C4-2B (cell line): ENCODE data around the gene LGR6.
"Not testable (repeated sequence)": the region's sequence is repeated elsewhere in the genome, so short reads cannot be mapped to it uniquely, and the experiment has no call there.

Source experiments
- H3K27ac ChIP-seq: fragments of 450-650 bp; 2 replicates; pipeline ENCODE4 v1.5.1; 2017
- ZFX ChIP-seq: fragments of 450-650 bp; IDR thresholded peaks from 2 replicates; pipeline ENCODE4 v1.6.1; 2017
- TF ChIP-seq, protein P1 (sequence below): fragments of 450-650 bp; conservative IDR thresholded peaks from 2 replicates; pipeline ENCODE4 v1.5.1; 2017; ENCODE audit warnings: mild to moderate bottlenecking

Gene LGR6

DNA sequence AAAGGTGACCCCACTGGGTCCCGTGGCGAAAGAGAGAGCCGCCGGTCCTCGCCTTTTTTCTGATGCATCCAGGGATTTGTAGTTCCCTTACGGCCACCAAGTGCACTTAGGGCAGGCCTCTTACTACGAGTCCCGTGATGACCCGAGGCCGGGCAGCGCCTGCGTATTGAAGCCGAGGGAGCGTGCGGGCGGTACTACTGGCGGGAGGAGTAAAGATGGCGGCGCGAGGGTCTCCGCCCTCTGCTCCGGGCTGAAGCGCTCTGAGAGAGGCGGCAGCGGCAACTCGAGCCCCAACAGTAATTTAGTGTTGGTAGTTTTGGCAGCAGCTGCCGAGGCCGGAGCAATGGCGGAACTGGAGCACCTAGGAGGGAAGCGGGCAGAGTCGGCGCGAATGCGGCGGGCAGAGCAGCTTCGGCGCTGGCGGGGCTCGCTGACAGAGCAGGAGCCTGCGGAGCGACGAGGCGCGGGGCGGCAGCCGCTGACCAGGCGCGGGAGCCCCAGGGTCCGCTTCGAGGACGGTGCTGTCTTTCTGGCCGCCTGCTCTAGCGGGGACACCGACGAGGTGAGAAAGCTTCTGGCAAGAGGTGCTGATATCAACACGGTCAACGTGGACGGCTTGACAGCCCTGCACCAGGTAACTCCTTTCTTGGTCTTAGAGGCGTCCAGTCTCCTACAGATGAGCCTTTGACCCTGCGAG is 155.1 kb downstream of the LGR6 start, which contains the start of gene PPP1R12B:
Gene PPP1R12B, plus strand, starts transcription at position 191 of the 697 bp plus-strand sequence. Its CDS starts 153 bp downstream, at position 344.
- peak within 1 kb of the TSS; percentile 81 for H3K27ac ChIP-seq
- TF ChIP-seq, protein P1, sequence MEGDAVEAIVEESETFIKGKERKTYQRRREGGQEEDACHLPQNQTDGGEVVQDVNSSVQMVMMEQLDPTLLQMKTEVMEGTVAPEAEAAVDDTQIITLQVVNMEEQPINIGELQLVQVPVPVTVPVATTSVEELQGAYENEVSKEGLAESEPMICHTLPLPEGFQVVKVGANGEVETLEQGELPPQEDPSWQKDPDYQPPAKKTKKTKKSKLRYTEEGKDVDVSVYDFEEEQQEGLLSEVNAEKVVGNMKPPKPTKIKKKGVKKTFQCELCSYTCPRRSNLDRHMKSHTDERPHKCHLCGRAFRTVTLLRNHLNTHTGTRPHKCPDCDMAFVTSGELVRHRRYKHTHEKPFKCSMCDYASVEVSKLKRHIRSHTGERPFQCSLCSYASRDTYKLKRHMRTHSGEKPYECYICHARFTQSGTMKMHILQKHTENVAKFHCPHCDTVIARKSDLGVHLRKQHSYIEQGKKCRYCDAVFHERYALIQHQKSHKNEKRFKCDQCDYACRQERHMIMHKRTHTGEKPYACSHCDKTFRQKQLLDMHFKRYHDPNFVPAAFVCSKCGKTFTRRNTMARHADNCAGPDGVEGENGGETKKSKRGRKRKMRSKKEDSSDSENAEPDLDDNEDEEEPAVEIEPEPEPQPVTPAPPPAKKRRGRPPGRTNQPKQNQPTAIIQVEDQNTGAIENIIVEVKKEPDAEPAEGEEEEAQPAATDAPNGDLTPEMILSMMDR = no peak
- TF ChIP-seq ZFX = no peak

DNA sequence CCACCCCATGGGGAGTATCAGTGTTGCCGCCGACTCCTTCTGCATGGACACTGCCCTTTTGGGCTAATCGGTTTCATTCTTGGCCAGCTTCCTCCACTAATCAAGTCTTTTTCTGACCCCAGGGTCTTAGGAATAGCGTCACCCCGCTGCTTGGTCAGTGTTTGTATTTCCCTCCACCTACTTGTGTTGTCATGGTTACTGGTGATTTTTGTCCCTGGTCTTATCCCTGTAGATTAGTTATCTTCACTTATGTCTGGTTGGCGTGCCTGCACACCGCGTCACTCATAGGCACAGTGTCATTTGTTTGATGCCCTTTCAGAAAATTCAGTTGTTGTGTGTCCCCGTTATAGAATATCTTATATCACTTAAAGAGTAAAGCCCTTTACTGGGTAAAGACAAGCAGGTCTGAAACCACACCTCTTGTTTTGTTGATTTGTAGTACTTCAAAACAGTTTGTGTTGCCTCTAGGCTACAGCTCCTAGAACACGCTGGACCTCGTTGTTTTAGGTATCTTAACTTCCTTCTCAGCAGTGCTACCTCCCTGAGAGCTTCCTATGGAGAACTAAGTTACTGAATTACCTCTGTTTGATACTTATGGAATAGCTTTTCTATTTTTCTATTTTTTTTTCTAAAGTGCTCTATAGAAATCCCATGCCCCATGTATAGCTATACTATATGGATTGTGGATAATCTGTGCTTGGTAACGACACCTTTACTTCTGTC is 155.8 kb downstream of the LGR6 start:
- peak overlapping the region; percentile 81 for H3K27ac ChIP-seq
- no peak for TF ChIP-seq ZFX
- TF ChIP-seq, protein P1 = no peak

- no peak overlapping the region for H3K27ac ChIP-seq
- TF ChIP-seq ZFX = no peak
- TF ChIP-seq, protein P1 = no peak
Observed at GRCh38 chr1:202351725-202352124, 158.1 kb downstream of the LGR6 start.

DNA sequence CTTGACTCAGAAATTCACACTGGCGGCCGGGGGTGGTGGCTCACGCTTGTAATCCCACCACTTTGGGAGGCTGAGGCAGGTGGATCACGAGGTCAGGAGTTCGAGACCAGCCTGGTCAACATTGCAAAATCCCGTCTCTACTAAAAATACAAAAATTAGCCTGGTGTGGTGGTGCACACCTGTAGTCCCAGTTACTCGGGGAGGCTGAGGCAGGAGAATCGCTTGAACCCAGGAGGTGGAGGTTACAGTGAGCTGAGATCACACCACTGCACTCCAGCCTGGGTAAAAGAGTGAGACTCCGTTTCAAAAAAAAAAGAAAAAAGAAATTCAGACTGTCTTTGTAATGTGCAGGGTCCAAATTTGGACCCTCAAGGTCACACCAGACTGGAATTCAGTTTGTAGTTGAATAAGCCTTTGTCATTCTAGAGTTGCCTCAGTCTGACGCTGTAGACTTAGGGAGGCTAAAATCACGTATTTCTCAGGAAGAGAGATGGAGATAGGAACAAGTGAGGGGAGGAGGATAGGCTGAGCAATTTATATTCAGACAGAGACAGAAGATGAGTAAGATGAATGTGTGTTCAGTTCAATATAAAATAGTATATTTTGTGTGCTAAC is 159.1 kb downstream of the LGR6 start:
- not testable (repeated sequence) for H3K27ac ChIP-seq

DNA sequence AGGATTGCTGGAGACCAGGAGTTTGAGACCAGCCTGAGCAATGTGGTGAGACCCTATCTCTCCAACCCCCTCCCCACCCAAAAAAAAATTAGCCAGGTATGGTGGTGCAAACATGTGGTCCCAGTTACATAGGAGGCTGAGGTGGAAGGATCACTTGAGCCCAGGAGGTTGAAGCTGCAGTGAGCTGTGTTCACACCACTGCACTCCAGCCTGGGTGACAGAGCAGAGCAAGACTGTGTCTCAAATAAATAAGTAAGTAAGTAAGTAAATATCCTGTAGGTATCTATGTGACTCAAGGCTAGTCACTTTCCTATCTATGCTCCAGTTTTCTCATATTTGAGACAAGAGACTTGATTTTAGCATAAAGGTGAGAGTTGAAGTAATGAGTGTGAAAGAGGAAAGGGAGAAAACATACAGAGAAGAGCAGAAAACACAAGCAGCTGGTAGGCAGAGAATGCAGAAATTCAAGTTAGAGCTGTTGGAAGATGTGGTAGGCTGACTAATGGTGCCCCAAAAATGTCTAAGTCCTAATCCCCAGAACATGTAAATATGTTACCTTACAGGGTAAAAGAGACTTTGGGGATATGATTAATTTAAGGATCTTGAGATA is 162.4 kb downstream of the LGR6 start:
- no peak overlapping the region for H3K27ac ChIP-seq
- TF ChIP-seq ZFX = no peak
- TF ChIP-seq, protein P1 = no peak

DNA sequence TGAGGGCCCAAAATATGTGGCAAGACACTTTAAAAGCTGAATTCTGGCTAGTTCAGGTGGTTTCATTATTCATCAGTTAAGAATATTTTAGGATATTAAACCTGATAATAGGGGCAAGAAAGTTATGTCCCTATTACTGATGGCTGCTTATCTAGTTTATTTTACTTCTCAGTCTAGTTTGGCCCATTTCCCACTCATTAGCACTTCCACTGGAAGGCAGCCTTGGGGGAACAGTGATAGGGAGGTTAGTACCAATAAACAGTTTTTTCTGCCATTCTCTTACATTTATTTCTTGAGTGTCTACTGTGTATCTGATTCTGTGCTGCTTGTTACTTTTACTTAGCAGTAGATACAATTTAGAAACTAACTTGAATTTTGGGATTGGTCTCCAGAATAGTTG is 163.9 kb downstream of the LGR6 start:
- TF ChIP-seq, protein P1 = no peak
- TF ChIP-seq ZFX = no peak
- no peak overlapping the region for H3K27ac ChIP-seq

DNA sequence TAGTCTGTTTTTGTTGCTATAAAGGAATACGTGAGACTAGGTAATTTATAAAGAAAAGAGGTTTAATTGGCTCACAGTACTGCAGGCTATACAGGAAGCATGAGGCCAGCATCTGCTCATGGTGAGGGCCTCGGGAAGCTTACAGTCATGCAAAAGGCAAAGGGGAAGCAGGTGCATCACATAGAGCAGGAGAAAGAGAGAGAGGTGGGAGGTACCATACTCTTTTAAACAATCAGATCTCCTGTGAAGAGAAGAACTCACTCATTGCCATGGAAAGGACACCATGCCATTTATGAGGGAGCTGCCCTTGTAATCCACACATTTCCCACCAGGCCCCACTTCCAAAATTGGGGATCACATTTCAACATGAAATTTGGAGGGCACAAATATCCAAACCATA is 167.6 kb downstream of the LGR6 start:
- H3K27ac ChIP-seq = no peak overlapping the region
- TF ChIP-seq ZFX = no peak
- TF ChIP-seq, protein P1 = no peak
